Heart right ventricle (tissue), 16 donors: ENCODE measurements around the gene NDUFA7. TPM values are rescaled to one million over a fixed set of nuclear protein-coding genes. Genes with fewer than 3 reads are reported as not detected.
A peak's percentile ranks its signal among the peaks of the same experiment; 100 is the strongest.

ENCODE experiments used
- ATAC-seq, 8 donors: fragments of 200-7000 bp; cut with Tn5 transposase; one replicate each; pipeline ENCODE4 v1.9.1; 2020; ENCODE audit warnings: mild to moderate bottlenecking in 8 of 8, moderate library complexity in 8 of 8, moderate number of reproducible peaks in 1 of 8
- DNase-seq, 2 donors: peaks; one replicate each; pipeline ENCODE4 v3.0.0-alpha.2; 2020
- H3K27ac ChIP-seq, 10 donors: fragments of 200-600 bp; sonication (generic) in 2 of 10; one replicate each; pipeline versions ENCODE4 v1.5.0 to v1.8.0; 2020 to 2022; ENCODE audit warnings: mild to moderate bottlenecking in 3 of 10
- H3K27me3 ChIP-seq, 7 donors: fragments of 200-600 bp; one replicate each; pipeline ENCODE4 v1.8.0; 2021 to 2022; ENCODE audit warnings: mild to moderate bottlenecking in 2 of 7
- H3K36me3 ChIP-seq, 9 donors: fragments of 200-600 bp; sonication (generic) in 1 of 9; one replicate each; pipeline versions ENCODE4 v1.5.0 to v1.8.0; 2020 to 2022; ENCODE audit warnings: mild to moderate bottlenecking in 2 of 9
- H3K4me1 ChIP-seq, 9 donors: fragments of 200-600 bp; sonication (generic) in 1 of 9; one replicate each; pipeline versions ENCODE4 v1.5.0 to v1.8.0; 2020 to 2022; ENCODE audit warnings: mild to moderate bottlenecking in 4 of 9
- H3K4me3 ChIP-seq, 10 donors: fragments of 200-600 bp; sonication (generic) in 2 of 10; one replicate each; pipeline versions ENCODE4 v1.5.0 to v1.8.0; 2020 to 2022; ENCODE audit warnings: mild to moderate bottlenecking in 7 of 10, moderate library complexity in 2 of 10
- H3K9me3 ChIP-seq, 11 donors: fragments of 200-600 bp in 10 of 11; sonication (generic) in 2 of 11; one replicate each; pipeline versions ENCODE4 v1.5.0 to v1.8.0; 2013 to 2022; ENCODE audit warnings: mild to moderate bottlenecking in 2 of 11, control low read depth in 1 of 11, moderate library complexity in 1 of 11
- CTCF ChIP-seq, 9 donors: fragments of 200-600 bp; sonication (generic) in 2 of 9; IDR thresholded peaks; one replicate each; pipeline versions ENCODE4 v1.5.0 to v1.8.0; 2021 to 2022; ENCODE audit warnings: antibody characterized with exemption in 9 of 9, mild to moderate bottlenecking in 5 of 9, moderate library complexity in 1 of 9
- WGBS, 2 donors: extraction: QIAGEN DNeasy Blood & Tissue Kit; methylation state at CpG; one replicate each; pipeline ENCODE4 v1.1.7; 2013; ENCODE audit warnings: inconsistent platforms in 1 of 2; 5-methylcytosine and 5-hydroxymethylcytosine counted together
- intact Hi-C, 10 donors: fragments of 100-400 bp; cut with DNase I; formaldehyde crosslinking; loops; one replicate each; pipeline versions ENCODE4 v1.11.1 to v1.14.2; 2022
- polyA plus RNA-seq, 2 donors: library from polyadenylated mRNA; stranded (reverse); fragments of 200-250 nt; gene quantifications; one replicate each; pipeline ENCODE4 v1.2.3, GENCODE V29; 2013
- total RNA-seq, 10 donors: library from RNA; stranded (reverse); fragmentation: NEBNext Ultra II Directional in 3 of 10; extraction: Animal tissue kit (Norgen Biotek cat#: 25700) in 3 of 10; gene quantifications; one replicate each; pipeline versions ENCODE4 v1.2.1 to v1.2.4, GENCODE V29; 2021 to 2023
- donor health status: Arrhythmogenic right ventricular cardiomyopathy.
- donor health status: ischemic (EF 13 %, LVEDD 7.1; RV severe dilation, severe dysfunction).
- donor health status: healthy with polysubstance abuse.
- donor health status: DM: no; HTN: yes; CAD: no.
- donor health status: DM: no; HTN: no; CAD: no.
- donor health status: ischemic (EF 25% LVEDD 6.9; RV normal size, moderate dysfunction).
- donor health status: ischemic (EF 25% LVEDD 5.7; RV mildly dilated, moderate dysfunction).
- donor health status: healthy.
- donor health status: DM: yes; HTN: yes; CAD: no.
- donor health status: Ischemic cardiomyopathy.
- donor health status: ischemic (EF 35%, LVEDD 5.7; RV mildly dilated, moderate dysfunction).
- donor health status: nonischemic (EF 11% LVEDD 7.7; RV severe dilation, severe dysfunction).
- donor health status: DM: yes; HTN: yes; CAD: no.
- donor health status: PGD.
- donor health status: ischemic (EF 29% LVEDD 5.4; RV normal size, mild dysfunction).
- donor health status: nonischemic (EF 23%, LVEDD 6.1; RV moderate dilation, normal function).

NDUFA7 gene
- total and polyA plus RNA-seq, 12 donors: 74.7 to 436 (median 103) TPM

GRCh38 chr19:8340341-8341096, 19.3 kb upstream of the NDUFA7 start:
- Histone ChIP-seq H3K9me3 (no peaks in the 10 kb centered on the region), H3K27ac (peak overlapping the region; percentile 35 to 99 (median 97))
- intact Hi-C loops: loop anchor here in 1 of 10 donors (10.0 kb wide), 1 partner anchor 54 kb away; the partner anchor contains the start of gene RAB11B

GRCh38 chr19:8338835-8339234, 17.7 kb upstream of the NDUFA7 start:
- DNase-seq (no peak), ATAC-seq (no peak)
- TF ChIP-seq CTCF (IDR thresholded peaks at IDR 0.05): no peak
- WGBS, 2 donors: 62% methylated on average over 6 of the region's 6 CpGs
- H3K9me3 ChIP-seq: no peaks in the 10 kb centered on the region
- H3K27ac ChIP-seq: peak overlapping the region in 1 of 10 donors; percentile 64
- intact Hi-C loops: no loop called here
- H3K27me3 ChIP-seq: peaks cover 0 to 75% (median 14%) of the 10 kb centered on the region in 7 donors
- H3K4me3 ChIP-seq: no peak overlapping the region
- peaks cover 6 to 76% (median 40%) of the 10 kb centered on the region in 9 donors for H3K4me1 ChIP-seq
- peaks cover 0 to 9% (median 0%) of the 10 kb centered on the region in 9 donors for H3K36me3 ChIP-seq

More at GRCh38 chr19:8340341-8341096, 19.3 kb upstream of the NDUFA7 start:
- Histone ChIP-seq H3K4me3 (peak overlapping the region in 9 of 10 donors; percentile 15 to 87 (median 70)), H3K4me1 (peaks cover 0 to 70% (median 30%) of the 10 kb centered on the region in 9 donors), H3K36me3 (no peaks in the 10 kb centered on the region), H3K27me3 (peaks cover 0 to 70% (median 5%) of the 10 kb centered on the region in 7 donors)
- DNase-seq (peak; percentile 73 to 90), ATAC-seq (peak; percentile 55 to 78 (median 68))
- peak in 8 of 9 donors; percentile 6 to 40 (median 27) for TF ChIP-seq CTCF (IDR thresholded peaks at IDR 0.05)
- 27 to 35% methylated on average over 15 of the region's 15 CpGs for WGBS, 2 donors

- Histone ChIP-seq H3K9me3 (no peaks in the 10 kb centered on the region), H3K36me3 (peaks cover 0 to 18% (median 0%) of the 10 kb centered on the region in 9 donors), H3K4me1 (peaks cover 14 to 76% (median 45%) of the 10 kb centered on the region in 9 donors), H3K4me3 (no peak overlapping the region), H3K27me3 (peaks cover 0 to 75% (median 24%) of the 10 kb centered on the region in 7 donors), H3K27ac (peak overlapping the region in 7 of 10 donors; percentile 13 to 64 (median 34))
- no peak for TF ChIP-seq CTCF (IDR thresholded peaks at IDR 0.05)
- ATAC-seq (no peak), DNase-seq (no peak)
- 76 to 80% methylated on average over 7 of the region's 7 CpGs for WGBS, 2 donors
- intact Hi-C loops: no loop called here
Measured at GRCh38 chr19:8337728-8338127, 16.6 kb upstream of the NDUFA7 start.

- ATAC-seq: no peak
- H3K9me3 ChIP-seq: no peaks in the 10 kb centered on the region
- 56 to 66% methylated on average over 8 of the region's 8 CpGs for WGBS, 2 donors
- intact Hi-C loops: no loop called here
- no peak for TF ChIP-seq CTCF (IDR thresholded peaks at IDR 0.05)
- H3K4me3 ChIP-seq: peak overlapping the region in 1 of 10 donors; percentile 7
- peaks cover 0 to 65% (median 24%) of the 10 kb centered on the region in 7 donors for H3K27me3 ChIP-seq
- DNase-seq: no peak
- H3K27ac ChIP-seq: peak overlapping the region in 7 of 10 donors; percentile 15 to 64 (median 20)
- H3K36me3 ChIP-seq: peaks cover 0 to 23% (median 0%) of the 10 kb centered on the region in 9 donors
- peaks cover 14 to 76% (median 42%) of the 10 kb centered on the region in 9 donors for H3K4me1 ChIP-seq
Measured at GRCh38 chr19:8336660-8337059, 15.5 kb upstream of the NDUFA7 start.
